GM23338 (cell line): Measurements from ENCODE around the gene SLC9B1. TPM values are rescaled to one million over a fixed set of nuclear protein-coding genes. Genes with fewer than 3 reads are reported as not detected.

Source experiments
- ATAC-seq: fragments of 200-7000 bp; cut with Tn5 transposase; 3 replicates; pipeline ENCODE4 v1.9.1; 2020
- DNase-seq: peaks from one replicate; pipeline ENCODE4 v3.0.0-alpha.2; 2015; ENCODE audit warnings: low spot score
- H2AFZ ChIP-seq: fragments of 200-600 bp; sonication (generic); 2 replicates; pipeline ENCODE4 v1.8.0; 2016; ENCODE audit warnings: antibody characterized with exemption, mild to moderate bottlenecking, moderate library complexity
- H3F3A ChIP-seq: fragments of 200-600 bp; sonication (generic); replicated peaks from 2 replicates; pipeline ENCODE4 v1.8.0; 2017; ENCODE audit warnings: antibody characterized with exemption, mixed run types, low read depth
- H3K27ac ChIP-seq: fragments of 200-600 bp; sonication (generic); 2 replicates; pipeline ENCODE4 v1.6.1; 2016; ENCODE audit warnings: low read depth
- H3K27me3 ChIP-seq: fragments of 200-600 bp; sonication (generic); 2 replicates; pipeline ENCODE4 v1.8.0; 2016; ENCODE audit warnings: mild to moderate bottlenecking, mixed run types, moderate library complexity; ENCODE audit not compliant: insufficient read depth
- H3K36me3 ChIP-seq: fragments of 200-600 bp; sonication (generic); 2 replicates; pipeline ENCODE4 v1.8.0; 2016; ENCODE audit warnings: mild to moderate bottlenecking; ENCODE audit not compliant: insufficient read depth
- H3K4me1 ChIP-seq: fragments of 200-600 bp; sonication (generic); 2 replicates; pipeline ENCODE4 v1.8.0; 2016; ENCODE audit warnings: mild to moderate bottlenecking, moderate library complexity; ENCODE audit not compliant: insufficient read depth
- H3K4me2 ChIP-seq: fragments of 200-600 bp; sonication (generic); 2 replicates; pipeline ENCODE4 v1.7.1; 2017; ENCODE audit warnings: mixed run types
- H3K4me3 ChIP-seq: fragments of 200-600 bp; sonication (generic); 2 replicates; pipeline ENCODE4 v1.6.1; 2016; ENCODE audit warnings: mixed run types
- H3K79me2 ChIP-seq: fragments of 200-600 bp; sonication (generic); replicated peaks from 2 replicates; pipeline ENCODE4 v1.8.0; 2017; ENCODE audit warnings: mild to moderate bottlenecking; ENCODE audit not compliant: insufficient read depth
- H3K9me2 ChIP-seq: fragments of 200-600 bp; sonication (generic); 2 replicates; pipeline ENCODE4 v1.8.0; 2017; ENCODE audit not compliant: insufficient read depth
- H4K20me1 ChIP-seq: fragments of 200-600 bp; sonication (generic); replicated peaks from 2 replicates; pipeline ENCODE4 v1.8.0; 2017; ENCODE audit warnings: mild to moderate bottlenecking; ENCODE audit not compliant: insufficient read depth
- H3K27ac Mint-ChIP-seq: 2 replicates; pipeline ENCODE4 v1.8.0; 2020; ENCODE audit warnings: inconsistent platforms, mild to moderate bottlenecking, moderate library complexity, mixed read lengths
- H3K27me3 Mint-ChIP-seq: 3 replicates; pipeline ENCODE4 v1.8.0; 2022; ENCODE audit warnings: low read depth, mild to moderate bottlenecking, moderate library complexity, mixed read lengths, inconsistent platforms; ENCODE audit not compliant: insufficient read depth, poor library complexity
- H3K36me3 Mint-ChIP-seq: 3 replicates; pipeline ENCODE4 v1.8.0; 2021; ENCODE audit warnings: low read depth, mild to moderate bottlenecking, inconsistent platforms, moderate library complexity, mixed read lengths
- H3K4me1 Mint-ChIP-seq: 3 replicates; pipeline ENCODE4 v1.8.0; 2020; ENCODE audit warnings: mild to moderate bottlenecking, inconsistent platforms, mixed read lengths
- H3K4me3 Mint-ChIP-seq: 3 replicates; pipeline ENCODE4 v1.8.0; 2021; ENCODE audit warnings: moderate library complexity, mild to moderate bottlenecking, inconsistent platforms, mixed read lengths
- H3K9me3 Mint-ChIP-seq: 3 replicates; pipeline ENCODE4 v1.8.0; 2020; ENCODE audit warnings: moderate library complexity, mild to moderate bottlenecking, inconsistent platforms, mixed read lengths
- CREB1 ChIP-seq: fragments of 250-450 bp; sonication (Bioruptor Pico); IDR thresholded peaks from 2 replicates; pipeline ENCODE4 v1.5.0; 2020; ENCODE audit warnings: low read depth, mild to moderate bottlenecking, moderate library complexity
- CTCF ChIP-seq, 2 experiments: fragments of 200-600 bp in 1 of 2; sonication (generic) in 1 of 2; conservative IDR thresholded peaks; 2 replicates each; pipeline versions ENCODE4 v1.5.1 to v1.6.1; 2016 to 2017; ENCODE audit warnings: antibody characterized with exemption in 2 of 2, low read depth in 2 of 2, mild to moderate bottlenecking in 2 of 2, moderate library complexity in 1 of 2
- ETS1 ChIP-seq: IDR thresholded peaks from 2 replicates; pipeline ENCODE4 v1.6.1; 2016; ENCODE audit warnings: antibody characterized with exemption
- EZH2phosphoT487 ChIP-seq: fragments of 200-600 bp; sonication (generic); IDR thresholded peaks from one replicate; pipeline ENCODE4 v1.8.1; 2018; ENCODE audit warnings: antibody characterized with exemption; ENCODE audit not compliant: unreplicated experiment
- JUNB ChIP-seq: IDR thresholded peaks from one replicate; pipeline ENCODE4 v1.6.1; 2016; ENCODE audit warnings: antibody characterized with exemption; ENCODE audit not compliant: unreplicated experiment
- REST ChIP-seq: IDR thresholded peaks from one replicate; pipeline ENCODE4 v1.6.1; 2018; ENCODE audit warnings: antibody characterized with exemption; ENCODE audit not compliant: unreplicated experiment
- ZNF331 ChIP-seq: fragments of 250-450 bp; sonication (Bioruptor Pico); IDR thresholded peaks from 2 replicates; pipeline ENCODE4 v1.5.0; 2020; ENCODE audit warnings: low read depth, mild to moderate bottlenecking, moderate library complexity
- polyA plus RNA-seq: library from polyadenylated mRNA; unstranded; fragments of >200 nt; fragmentation: Nextera tagmentation; extraction: Ambion mirVana; gene quantifications from 2 replicates; pipeline ENCODE4 v1.2.1, GENCODE V29; 2016
- total RNA-seq: library from RNA; depleted of rRNA; stranded (reverse); fragments of >200 nt; shearing (Covaris generic); gene quantifications from 2 replicates; pipeline ENCODE4 v1.2.3, GENCODE V29; 2014

The SLC9B1 gene
- total and polyA plus RNA-seq, 2 experiments from 2014 or later: 0.66 to 0.80 TPM

- no peak for TF ChIP-seq CTCF (conservative IDR thresholded peaks at IDR 0.05; ENCODE audit: low read depth in 2 of 2)
These were observed 156.8 kb downstream of the SLC9B1 start (continued) for GRCh38 chr4:102862747-102863146.

DNA sequence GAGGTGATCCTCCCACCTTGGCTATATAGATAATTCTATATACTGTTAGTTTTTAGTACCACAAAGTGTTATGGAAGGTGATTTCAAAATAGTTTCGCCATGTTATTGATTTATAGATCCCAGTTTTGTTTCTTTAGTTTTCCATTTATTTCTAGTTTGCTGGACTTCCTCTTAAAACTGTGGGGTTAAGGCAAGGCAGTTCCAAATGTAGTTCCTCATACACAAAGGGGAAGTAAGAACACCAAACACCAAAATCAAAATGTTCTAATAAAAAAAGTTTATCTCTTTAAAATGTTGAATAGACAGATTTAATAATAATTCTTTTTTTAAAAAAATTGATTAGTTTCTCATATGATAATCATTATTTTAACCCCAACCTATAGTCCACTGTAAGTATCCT is 157.5 kb downstream of the SLC9B1 start:
- no peak overlapping the region for H3K27ac Mint-ChIP-seq
- peaks cover 36% of the 10 kb centered on the region for H3K36me3 Mint-ChIP-seq
- Histone ChIP-seq H3K27me3 (no peaks in the 10 kb centered on the region), H3K4me2 (no peak overlapping the region), H3K4me3 (no peak overlapping the region), H3K9me2 (no peaks in the 10 kb centered on the region), H3K79me2 (peaks cover 41% of the 10 kb centered on the region), H3K36me3 (no peaks in the 10 kb centered on the region), H3F3A (no peaks in the 10 kb centered on the region), H3K4me1 (no peaks in the 10 kb centered on the region), H4K20me1 (no peaks in the 10 kb centered on the region), H2AFZ (no peak overlapping the region), H3K27ac (no peak overlapping the region)
- TF ChIP-seq REST (no peak), ETS1 (no peak), EZH2phosphoT487 (no peak), CREB1 (CRISPR knock-in tag) (no peak), CTCF (conservative IDR thresholded peaks at IDR 0.05; ENCODE audit: low read depth in 2 of 2) (no peak), ZNF331 (CRISPR knock-in tag) (no peak), JUNB (no peak)
- no peak overlapping the region for H3K4me3 Mint-ChIP-seq
- ATAC-seq (no peak), DNase-seq (no peak)
- peaks cover 9% of the 10 kb centered on the region; the same call in 2 of the 3 replicates for H3K4me1 Mint-ChIP-seq
- H3K27me3 Mint-ChIP-seq: peaks cover 7% of the 10 kb centered on the region
- peaks cover 21% of the 10 kb centered on the region for H3K9me3 Mint-ChIP-seq
